SK-N-SH (cell line): ENCODE data around the gene MRPL41.
"Not testable (repeated sequence)": the region's sequence is repeated elsewhere in the genome, so short reads cannot be mapped to it uniquely, and the experiment has no call there.

Experiments used
- FOXJ3 ChIP-seq: sonication (generic); formaldehyde crosslinking; IDR thresholded peaks from 2 replicates; pipeline ENCODE4 v1.5.1; 2020; ENCODE audit warnings: mild to moderate bottlenecking, missing genetic modification reagents
- GABPA ChIP-seq: IDR thresholded peaks from 2 replicates; pipeline ENCODE4 v1.4.0; 2012; ENCODE audit warnings: low read depth, mild to moderate bottlenecking
- SMC3 ChIP-seq: IDR thresholded peaks from 2 replicates; pipeline ENCODE4 v1.6.1; 2012; ENCODE audit warnings: low read depth, low read length, improper control_type of control experiment
- TAF1 ChIP-seq: IDR thresholded peaks from 2 replicates; pipeline ENCODE4 v1.6.1; 2012; ENCODE audit warnings: low read depth, mild to moderate bottlenecking, low read length, moderate library complexity, borderline replicate concordance
- YY1 ChIP-seq: IDR thresholded peaks from 2 replicates; pipeline ENCODE4 v1.4.0; 2012; ENCODE audit warnings: low read depth, mild to moderate bottlenecking
- TF ChIP-seq, protein P1 (sequence below): fragments of 200-600 bp; sonication (generic); IDR thresholded peaks from 2 replicates; pipeline ENCODE4 v1.6.1; 2017; ENCODE audit warnings: antibody characterized with exemption, mild to moderate bottlenecking, moderate library complexity
- TF ChIP-seq, protein P2 (sequence below): fragments of 150-350 bp; IDR thresholded peaks from 2 replicates; pipeline ENCODE4 v1.6.1; 2016; ENCODE audit warnings: mild to moderate bottlenecking, low read depth, low read length
- TF ChIP-seq, protein P3 (sequence below): IDR thresholded peaks from 2 replicates; pipeline ENCODE4 v1.4.0; 2012; ENCODE audit warnings: low read depth, borderline replicate concordance

DNA sequence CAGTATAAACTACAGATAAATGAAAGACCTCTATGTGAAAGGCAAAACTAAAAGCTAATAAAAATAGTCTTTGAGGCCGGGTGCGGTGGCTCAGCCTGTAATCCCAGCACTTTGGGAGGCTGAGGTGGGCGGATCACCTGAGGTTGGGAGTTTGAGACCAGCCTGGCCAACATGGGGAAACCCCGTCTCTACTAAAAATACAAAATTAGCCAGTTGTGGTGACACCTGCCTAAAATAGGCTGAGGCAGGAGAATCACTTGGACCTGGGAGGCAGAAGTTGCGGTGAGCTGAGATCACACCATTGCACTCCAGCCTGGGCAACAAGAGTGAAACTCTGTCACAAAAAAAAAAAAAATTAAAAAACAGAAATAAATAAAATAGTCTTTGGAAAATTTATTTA lies 38.5 kb upstream of the MRPL41 start:
- TF ChIP-seq, protein P1, sequence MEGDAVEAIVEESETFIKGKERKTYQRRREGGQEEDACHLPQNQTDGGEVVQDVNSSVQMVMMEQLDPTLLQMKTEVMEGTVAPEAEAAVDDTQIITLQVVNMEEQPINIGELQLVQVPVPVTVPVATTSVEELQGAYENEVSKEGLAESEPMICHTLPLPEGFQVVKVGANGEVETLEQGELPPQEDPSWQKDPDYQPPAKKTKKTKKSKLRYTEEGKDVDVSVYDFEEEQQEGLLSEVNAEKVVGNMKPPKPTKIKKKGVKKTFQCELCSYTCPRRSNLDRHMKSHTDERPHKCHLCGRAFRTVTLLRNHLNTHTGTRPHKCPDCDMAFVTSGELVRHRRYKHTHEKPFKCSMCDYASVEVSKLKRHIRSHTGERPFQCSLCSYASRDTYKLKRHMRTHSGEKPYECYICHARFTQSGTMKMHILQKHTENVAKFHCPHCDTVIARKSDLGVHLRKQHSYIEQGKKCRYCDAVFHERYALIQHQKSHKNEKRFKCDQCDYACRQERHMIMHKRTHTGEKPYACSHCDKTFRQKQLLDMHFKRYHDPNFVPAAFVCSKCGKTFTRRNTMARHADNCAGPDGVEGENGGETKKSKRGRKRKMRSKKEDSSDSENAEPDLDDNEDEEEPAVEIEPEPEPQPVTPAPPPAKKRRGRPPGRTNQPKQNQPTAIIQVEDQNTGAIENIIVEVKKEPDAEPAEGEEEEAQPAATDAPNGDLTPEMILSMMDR: not testable (repeated sequence)
- TF ChIP-seq, protein P2, sequence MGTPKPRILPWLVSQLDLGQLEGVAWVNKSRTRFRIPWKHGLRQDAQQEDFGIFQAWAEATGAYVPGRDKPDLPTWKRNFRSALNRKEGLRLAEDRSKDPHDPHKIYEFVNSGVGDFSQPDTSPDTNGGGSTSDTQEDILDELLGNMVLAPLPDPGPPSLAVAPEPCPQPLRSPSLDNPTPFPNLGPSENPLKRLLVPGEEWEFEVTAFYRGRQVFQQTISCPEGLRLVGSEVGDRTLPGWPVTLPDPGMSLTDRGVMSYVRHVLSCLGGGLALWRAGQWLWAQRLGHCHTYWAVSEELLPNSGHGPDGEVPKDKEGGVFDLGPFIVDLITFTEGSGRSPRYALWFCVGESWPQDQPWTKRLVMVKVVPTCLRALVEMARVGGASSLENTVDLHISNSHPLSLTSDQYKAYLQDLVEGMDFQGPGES: not testable (repeated sequence)
- TF ChIP-seq GABPA; FOXJ3 (CRISPR knock-in tag); SMC3; YY1; TAF1: not testable (repeated sequence)
- TF ChIP-seq, protein P3, sequence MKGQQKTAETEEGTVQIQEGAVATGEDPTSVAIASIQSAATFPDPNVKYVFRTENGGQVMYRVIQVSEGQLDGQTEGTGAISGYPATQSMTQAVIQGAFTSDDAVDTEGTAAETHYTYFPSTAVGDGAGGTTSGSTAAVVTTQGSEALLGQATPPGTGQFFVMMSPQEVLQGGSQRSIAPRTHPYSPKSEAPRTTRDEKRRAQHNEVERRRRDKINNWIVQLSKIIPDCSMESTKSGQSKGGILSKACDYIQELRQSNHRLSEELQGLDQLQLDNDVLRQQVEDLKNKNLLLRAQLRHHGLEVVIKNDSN: not testable (repeated sequence)
